Natural killer cell treated with Interleukin-12 subunit alpha and Interleukin-12 subunit beta and Interleukin-15 and Interleukin-18, amount 100 ng/mL, for 72 hours (primary cell): ENCODE measurements around the gene RENBP. TPM values are rescaled to one million over a fixed set of nuclear protein-coding genes. Genes with fewer than 3 reads are reported as not detected.

Source experiments
- ATAC-seq, 2 donors: fragments of 150-1000 bp; cut with Tn5 transposase in 1 of 2; sonication (Bioruptor Pico), chemical (Tn5 transposase) in 1 of 2; 2 replicates each; pipeline ENCODE4 v1.10.0; 2021
- DNase-seq: peaks from one replicate; pipeline ENCODE4 v3.0.0; 2022; ENCODE audit warnings: low spot score
- H3K27ac Mint-ChIP-seq, 2 donors: 1 replicate in 1 of 2; 2 replicates in 1 of 2; pipeline ENCODE4 v1.8.0; 2022; ENCODE audit warnings: mixed read lengths in 2 of 2, mild to moderate bottlenecking in 1 of 2, moderate library complexity in 1 of 2
- H3K27me3 Mint-ChIP-seq, 2 donors: 1 replicate in 1 of 2; 2 replicates in 1 of 2; pipeline ENCODE4 v1.8.0; 2022; ENCODE audit warnings: mixed read lengths in 2 of 2
- H3K36me3 Mint-ChIP-seq: one replicate; pipeline ENCODE4 v1.8.0; 2022; ENCODE audit warnings: mixed read lengths
- H3K4me1 Mint-ChIP-seq, 2 donors: 1 replicate in 1 of 2; 2 replicates in 1 of 2; pipeline ENCODE4 v1.8.0; 2022; ENCODE audit warnings: low read depth in 2 of 2, mixed read lengths in 2 of 2, mild to moderate bottlenecking in 1 of 2
- H3K4me3 Mint-ChIP-seq: one replicate; pipeline ENCODE4 v1.8.0; 2022; ENCODE audit warnings: mixed read lengths
- H3K9me3 Mint-ChIP-seq: 2 replicates; pipeline ENCODE4 v1.8.0; 2022; ENCODE audit warnings: mixed read lengths
- total RNA-seq, 2 donors: library from RNA; stranded (reverse); gene quantifications; one replicate each; pipeline ENCODE4 v1.2.3, GENCODE V29; 2022

RENBP gene
- total RNA-seq, 2 donors from 2014 or later, result 4.8 to 5.4 TPM

DNA sequence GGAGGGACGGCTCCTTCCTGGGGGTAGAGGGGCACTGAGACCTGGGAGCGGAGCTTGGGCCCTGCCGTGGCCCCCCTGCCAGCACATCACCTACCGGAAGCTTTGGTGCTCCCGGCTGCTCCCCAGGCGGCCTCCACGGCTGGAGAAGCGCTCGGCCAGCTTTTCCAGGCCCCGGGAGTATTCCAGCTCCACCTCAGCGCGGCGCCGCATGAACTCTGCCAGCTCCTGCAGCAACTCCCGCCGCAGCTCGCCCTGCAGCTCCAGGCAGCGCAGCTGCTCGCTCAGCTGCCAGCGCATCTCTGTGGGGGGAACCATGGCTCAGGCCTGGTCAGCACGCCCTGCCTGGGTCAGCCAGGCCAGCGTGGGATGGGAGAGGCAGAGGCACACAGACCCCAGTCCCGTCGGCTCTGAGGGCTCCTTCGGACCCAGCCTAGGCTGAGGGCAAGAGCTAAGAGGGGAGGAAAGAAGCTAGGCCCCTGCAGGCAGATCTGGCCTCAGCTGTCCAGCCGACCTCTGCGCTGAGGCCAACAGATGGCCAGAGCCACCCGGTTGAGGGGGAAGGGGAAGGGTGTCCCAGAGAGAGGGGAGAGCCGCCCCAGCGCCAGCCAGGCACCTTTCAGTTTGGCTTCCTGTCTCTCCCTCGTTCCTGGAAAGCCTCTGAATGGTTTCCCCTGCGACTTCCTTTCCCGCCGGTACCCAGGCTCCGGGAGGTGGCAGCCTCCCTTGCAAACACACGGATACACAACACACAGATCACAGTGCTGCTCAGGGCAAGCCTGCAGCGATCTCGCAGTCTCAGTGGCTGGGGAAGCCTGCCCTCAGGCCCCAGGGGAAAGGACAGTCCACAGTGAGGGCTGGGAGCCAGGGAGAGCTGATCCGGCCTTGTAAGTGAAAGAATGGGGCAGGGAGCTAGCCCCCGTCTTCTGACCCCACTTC, 22.7 kb downstream of the RENBP start:
- H3K27me3 Mint-ChIP-seq, result no peaks in the 10 kb centered on the region
- no peaks in the 10 kb centered on the region for H3K9me3 Mint-ChIP-seq
- peaks cover 23 to 31% of the 10 kb centered on the region in 2 donors for H3K4me1 Mint-ChIP-seq
- DNase-seq (no peak), ATAC-seq (peak in 1 of 2 donors; percentile 1)
- peak overlapping the region; percentile 88 for H3K4me3 Mint-ChIP-seq
- peak overlapping the region; percentile 93 to 95 for H3K27ac Mint-ChIP-seq
- H3K36me3 Mint-ChIP-seq, result peaks cover 5% of the 10 kb centered on the region

DNA sequence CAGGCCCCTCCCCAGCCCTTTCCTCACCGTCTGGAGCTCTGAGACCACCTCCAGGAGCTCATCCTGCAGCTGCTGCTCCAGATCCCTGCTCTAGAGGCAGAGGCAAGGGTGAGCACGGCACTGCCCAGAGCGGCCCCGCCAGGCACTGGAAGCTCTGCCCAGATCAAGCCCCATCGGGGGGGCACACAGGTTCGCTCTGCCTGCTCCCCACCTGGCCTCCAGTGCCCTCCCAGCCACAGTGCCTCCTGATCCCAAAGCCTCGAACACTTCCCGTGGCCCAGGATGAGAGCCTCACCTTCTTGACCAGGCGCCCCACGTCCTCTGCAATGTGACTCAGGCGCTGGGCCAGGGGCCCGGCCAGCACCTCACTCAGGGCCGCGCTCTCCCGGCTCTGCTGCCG, 23.4 kb downstream of the RENBP start:
- Mint-ChIP-seq H3K4me1 (peaks cover 26 to 28% of the 10 kb centered on the region in 2 donors), H3K27ac (no peak overlapping the region)

DNA sequence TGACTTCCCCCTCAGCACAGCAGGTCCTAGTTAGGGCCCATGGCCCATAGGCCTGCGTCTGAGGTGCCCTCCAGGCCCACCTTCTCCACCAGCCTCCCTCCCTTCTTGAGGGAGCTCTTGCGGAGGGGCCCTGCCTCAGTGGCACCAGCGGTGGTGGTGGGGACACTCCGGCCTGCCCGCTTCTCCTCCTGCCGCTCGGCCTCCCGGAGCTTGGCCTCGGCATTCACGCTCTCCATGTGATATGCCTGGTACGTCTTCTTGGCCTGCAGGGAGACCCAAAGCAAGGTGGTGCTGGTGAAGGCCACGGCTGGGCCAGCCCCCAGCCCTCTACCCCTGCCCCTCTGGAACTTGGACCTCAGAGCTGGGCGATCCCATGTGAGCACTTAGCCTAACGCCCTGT, 23.9 kb downstream of the RENBP start:
- Mint-ChIP-seq H3K4me3 (no peak overlapping the region), H3K9me3 (no peaks in the 10 kb centered on the region), H3K27me3 (no peaks in the 10 kb centered on the region), H3K36me3 (peaks cover 5% of the 10 kb centered on the region), H3K27ac (no peak overlapping the region), H3K4me1 (peaks cover 25 to 26% of the 10 kb centered on the region in 2 donors)
- ATAC-seq, result no peak
- DNase-seq, result no peak

More for the DNA sequence above, 23.4 kb downstream of the RENBP start:
- H3K27me3 Mint-ChIP-seq, result no peaks in the 10 kb centered on the region
- ATAC-seq (no peak), DNase-seq (no peak)
- no peak overlapping the region for H3K4me3 Mint-ChIP-seq
- peaks cover 5% of the 10 kb centered on the region for H3K36me3 Mint-ChIP-seq
- H3K9me3 Mint-ChIP-seq, result no peaks in the 10 kb centered on the region

DNA sequence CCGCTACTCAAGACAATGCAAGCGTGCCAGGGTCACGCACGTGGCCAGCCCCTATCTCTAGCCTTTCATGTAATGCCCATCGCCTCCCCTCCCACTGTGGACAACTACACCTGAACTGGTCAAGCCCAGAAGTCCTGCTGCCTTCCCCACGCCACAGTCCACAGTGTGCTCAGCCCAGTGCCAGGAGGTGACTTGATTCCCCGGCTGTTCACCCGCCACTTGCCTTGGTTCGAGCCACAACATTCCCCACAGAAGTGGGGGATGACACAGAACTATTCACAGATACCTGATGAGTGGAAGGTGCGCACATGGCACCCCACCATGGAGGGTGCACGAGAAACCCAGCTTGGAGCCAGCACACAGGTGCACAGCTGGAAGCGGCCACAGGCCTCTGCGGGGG, 25.2 kb downstream of the RENBP start:
- H3K36me3 Mint-ChIP-seq, result peaks cover 5% of the 10 kb centered on the region
- H3K4me3 Mint-ChIP-seq, result no peak overlapping the region
- H3K27me3 Mint-ChIP-seq, result no peaks in the 10 kb centered on the region
- peaks cover 14% of the 10 kb centered on the region in 2 donors for H3K4me1 Mint-ChIP-seq
- DNase-seq (no peak), ATAC-seq (no peak)
- H3K27ac Mint-ChIP-seq, result no peak overlapping the region
- no peaks in the 10 kb centered on the region for H3K9me3 Mint-ChIP-seq

DNA sequence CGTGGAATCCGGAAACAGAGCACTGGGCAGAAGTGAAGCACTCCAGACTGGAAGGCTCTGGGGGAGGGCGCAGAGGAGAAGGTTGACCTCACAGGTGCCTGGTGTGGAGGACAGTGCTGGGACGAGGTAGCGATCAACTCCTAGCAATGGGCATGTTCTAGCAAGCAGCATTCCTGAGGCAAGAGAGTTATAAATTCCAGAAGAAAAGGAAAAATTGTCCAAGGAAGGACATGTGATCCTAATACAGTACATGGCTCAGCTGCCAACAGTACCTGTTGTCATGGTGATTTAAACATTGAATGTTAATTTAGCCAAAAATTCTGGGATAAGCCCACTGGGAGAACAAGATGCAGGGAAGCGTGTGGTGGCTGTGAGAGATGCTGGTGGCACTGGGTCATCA, 26.6 kb downstream of the RENBP start:
- Mint-ChIP-seq H3K36me3 (peaks cover 5% of the 10 kb centered on the region), H3K4me1 (peaks cover 8 to 12% of the 10 kb centered on the region in 2 donors), H3K27ac (no peak overlapping the region), H3K4me3 (no peak overlapping the region), H3K27me3 (no peaks in the 10 kb centered on the region), H3K9me3 (no peaks in the 10 kb centered on the region)
- DNase-seq (no peak), ATAC-seq (no peak)

DNA sequence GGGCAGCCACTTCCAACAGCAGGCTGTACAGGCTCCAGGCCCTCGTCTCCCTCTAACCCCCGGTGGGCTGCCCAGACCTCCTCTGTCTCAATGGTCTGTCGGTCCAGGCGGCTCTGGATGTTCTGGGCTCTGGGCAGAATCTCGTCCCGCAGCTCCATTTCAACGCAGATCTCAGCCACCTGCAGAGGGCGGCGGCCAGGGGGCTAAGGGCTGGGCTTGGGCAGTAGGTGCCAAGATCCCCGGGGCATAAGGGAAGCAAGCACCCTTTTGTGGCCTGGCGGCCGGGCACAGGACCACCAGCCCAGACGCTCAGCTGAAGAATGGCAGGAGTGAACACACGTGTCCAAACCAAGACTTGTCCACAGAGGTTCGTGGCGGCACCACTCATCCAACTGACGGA, 30.7 kb downstream of the RENBP start:
- ATAC-seq, result no peak
- Mint-ChIP-seq H3K4me3 (no peak overlapping the region), H3K9me3 (no peaks in the 10 kb centered on the region), H3K4me1 (peaks cover 5 to 8% of the 10 kb centered on the region in 2 donors), H3K27me3 (no peaks in the 10 kb centered on the region), H3K27ac (no peak overlapping the region), H3K36me3 (peaks cover 9% of the 10 kb centered on the region)
- peak; percentile 50 for DNase-seq

DNA sequence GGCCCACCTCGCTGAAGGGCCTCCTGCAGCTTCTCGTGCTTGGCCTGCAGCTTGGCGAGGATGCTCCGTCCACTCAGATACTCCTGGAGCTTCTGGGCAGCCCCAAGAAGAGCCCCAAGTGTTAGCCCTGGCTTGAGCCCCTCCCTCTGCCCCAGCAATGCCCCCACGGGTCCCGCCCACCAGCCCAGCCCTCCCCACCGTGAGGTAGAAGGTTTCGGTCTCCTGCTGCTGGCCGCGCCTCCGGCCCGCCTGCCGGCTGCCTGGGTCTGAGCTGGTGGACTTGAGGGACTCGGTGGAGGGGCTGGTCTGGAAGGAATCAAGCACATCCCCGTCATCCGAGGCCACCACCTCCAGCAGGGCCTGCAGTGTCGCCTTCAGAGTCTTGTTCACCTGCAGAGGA, 31.2 kb downstream of the RENBP start:
- peaks cover 5 to 8% of the 10 kb centered on the region in 2 donors for H3K4me1 Mint-ChIP-seq
- H3K36me3 Mint-ChIP-seq, result peaks cover 9% of the 10 kb centered on the region
- no peak for ATAC-seq
- DNase-seq, result peak; percentile 42
- H3K27me3 Mint-ChIP-seq, result no peaks in the 10 kb centered on the region
- H3K4me3 Mint-ChIP-seq, result no peak overlapping the region
- no peak overlapping the region for H3K27ac Mint-ChIP-seq
- no peaks in the 10 kb centered on the region for H3K9me3 Mint-ChIP-seq

DNA sequence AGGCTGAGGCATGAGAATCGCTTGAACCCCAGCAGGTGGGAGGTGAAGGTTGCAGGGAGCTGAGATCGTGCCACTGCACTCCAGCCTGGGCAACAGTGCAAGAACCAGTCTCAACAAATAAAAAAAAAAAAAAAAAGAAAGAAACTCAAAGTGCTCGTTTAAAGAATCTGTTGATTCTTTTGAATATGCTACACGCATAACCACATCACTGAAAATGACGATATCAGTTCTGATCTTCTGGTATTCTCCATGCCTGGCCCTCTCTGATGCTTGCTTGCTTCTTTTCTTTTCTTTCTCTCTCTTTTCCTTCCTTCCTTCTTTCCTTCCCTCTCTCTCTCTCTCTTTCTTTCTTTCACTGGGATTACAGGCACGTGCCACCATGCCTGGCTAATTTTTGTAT, 32.6 kb downstream of the RENBP start:
- DNase-seq (no peak), ATAC-seq (no peak)
- Mint-ChIP-seq H3K27ac (peak overlapping the region in 1 of 2 donors; percentile 66), H3K27me3 (no peaks in the 10 kb centered on the region), H3K36me3 (peaks cover 4% of the 10 kb centered on the region), H3K4me1 (peaks cover 5 to 8% of the 10 kb centered on the region in 2 donors), H3K9me3 (no peaks in the 10 kb centered on the region), H3K4me3 (no peak overlapping the region)

DNA sequence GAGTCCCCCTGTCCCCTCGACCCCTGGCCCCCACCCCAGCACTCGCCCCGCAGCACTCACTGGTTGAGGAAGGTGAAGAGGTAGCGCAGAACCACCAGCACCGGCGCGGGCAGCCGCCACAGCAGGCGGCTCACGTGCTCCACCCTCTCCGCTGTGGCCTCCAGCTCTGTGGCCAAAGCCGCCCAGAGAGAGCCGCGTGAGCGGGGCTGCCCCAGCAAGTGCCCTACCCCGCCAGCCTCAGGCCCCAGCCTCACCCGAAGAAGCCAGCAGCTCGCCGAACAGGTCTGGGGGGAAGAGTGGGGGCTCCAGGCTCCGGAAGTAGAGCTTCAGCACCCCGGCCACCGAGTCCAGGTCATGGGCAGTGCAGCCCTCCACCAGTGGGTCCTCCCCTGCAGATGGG, 34.0 kb downstream of the RENBP start:
- H3K27me3 Mint-ChIP-seq, result no peaks in the 10 kb centered on the region
- H3K4me3 Mint-ChIP-seq, result no peak overlapping the region
- no peak for ATAC-seq
- no peaks in the 10 kb centered on the region for H3K9me3 Mint-ChIP-seq
- peak; percentile 59 for DNase-seq
- H3K36me3 Mint-ChIP-seq, result peaks cover 4% of the 10 kb centered on the region
- peaks cover 10 to 17% of the 10 kb centered on the region in 2 donors for H3K4me1 Mint-ChIP-seq
- no peak overlapping the region for H3K27ac Mint-ChIP-seq

DNA sequence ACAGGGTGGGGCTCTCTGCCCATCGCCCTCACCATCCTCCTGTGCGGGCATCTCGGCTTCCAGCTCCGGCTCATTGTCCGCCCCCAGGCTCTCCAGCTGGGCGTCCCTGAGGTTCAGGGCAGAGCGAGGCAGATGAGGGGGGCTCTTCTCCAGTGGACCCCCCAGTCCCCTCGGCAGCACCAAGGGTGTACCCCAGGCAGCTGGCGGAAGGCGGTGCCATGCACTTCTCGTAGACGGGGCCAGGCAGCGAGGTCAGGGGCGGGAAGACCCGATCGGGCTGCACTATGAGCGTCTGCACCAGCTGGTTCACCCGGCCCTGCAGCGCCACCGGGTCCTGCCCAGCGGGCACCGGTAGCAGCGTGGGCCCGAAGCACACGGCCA, 34.5 kb downstream of the RENBP start:
- Mint-ChIP-seq H3K4me3 (no peak overlapping the region), H3K27ac (no peak overlapping the region), H3K4me1 (peaks cover 10 to 17% of the 10 kb centered on the region in 2 donors), H3K36me3 (peaks cover 4% of the 10 kb centered on the region), H3K27me3 (no peaks in the 10 kb centered on the region), H3K9me3 (no peaks in the 10 kb centered on the region)
- ATAC-seq (no peak), DNase-seq (peak; percentile 47)

DNA sequence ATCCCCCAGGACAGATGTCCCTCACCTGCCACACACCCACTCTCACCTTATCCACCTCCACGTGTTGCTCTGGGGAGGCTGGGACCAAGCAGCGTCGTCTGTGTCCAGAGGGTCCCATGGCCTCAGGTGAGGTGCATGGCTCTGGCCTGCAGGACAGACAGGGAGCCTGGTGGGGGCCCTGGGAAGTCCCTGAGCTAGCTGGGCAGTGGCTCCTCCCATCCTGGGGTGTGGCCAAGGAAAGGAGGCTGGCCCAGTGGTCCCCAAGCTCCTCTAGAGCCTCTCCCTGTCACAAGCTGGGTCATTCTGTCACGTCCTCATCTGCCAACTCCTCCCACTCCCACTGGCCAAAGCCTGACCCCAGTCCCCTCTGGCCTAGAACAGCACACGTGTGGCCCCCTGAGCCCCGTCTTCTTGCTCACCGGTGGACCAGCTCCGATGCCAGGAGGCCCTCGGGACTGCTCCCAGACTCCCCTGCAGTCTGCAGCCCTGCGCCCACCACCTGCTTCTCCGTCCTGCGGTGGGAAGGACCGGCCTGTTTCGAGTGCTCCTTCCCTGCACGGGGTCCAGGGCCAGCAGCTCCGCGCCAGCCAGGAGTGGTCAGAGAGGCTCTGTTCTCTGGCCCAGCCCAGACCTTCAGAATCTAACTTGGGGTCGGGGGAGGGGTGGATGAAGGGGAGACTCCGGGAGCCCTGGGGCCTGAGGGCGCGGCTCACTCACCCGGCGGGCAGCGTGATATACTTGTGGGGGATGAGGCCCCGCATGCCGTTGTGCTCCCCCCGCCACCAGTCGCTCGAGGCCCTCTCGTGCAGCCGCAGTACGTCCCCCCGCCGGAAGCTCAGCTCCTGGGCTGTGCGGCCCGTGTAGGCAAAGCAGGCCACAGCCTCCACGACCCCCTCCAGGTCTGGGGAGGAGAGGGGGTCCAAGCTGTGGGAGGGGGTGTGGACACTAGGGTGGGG, 35.1 kb downstream of the RENBP start:
- Mint-ChIP-seq H3K27ac (no peak overlapping the region), H3K27me3 (no peaks in the 10 kb centered on the region), H3K4me3 (no peak overlapping the region), H3K36me3 (peaks cover 4% of the 10 kb centered on the region), H3K9me3 (no peaks in the 10 kb centered on the region), H3K4me1 (peaks cover 10 to 20% of the 10 kb centered on the region in 2 donors)
- peak in 1 of 2 donors; percentile 54 for ATAC-seq
- peak; percentile 57 for DNase-seq

DNA sequence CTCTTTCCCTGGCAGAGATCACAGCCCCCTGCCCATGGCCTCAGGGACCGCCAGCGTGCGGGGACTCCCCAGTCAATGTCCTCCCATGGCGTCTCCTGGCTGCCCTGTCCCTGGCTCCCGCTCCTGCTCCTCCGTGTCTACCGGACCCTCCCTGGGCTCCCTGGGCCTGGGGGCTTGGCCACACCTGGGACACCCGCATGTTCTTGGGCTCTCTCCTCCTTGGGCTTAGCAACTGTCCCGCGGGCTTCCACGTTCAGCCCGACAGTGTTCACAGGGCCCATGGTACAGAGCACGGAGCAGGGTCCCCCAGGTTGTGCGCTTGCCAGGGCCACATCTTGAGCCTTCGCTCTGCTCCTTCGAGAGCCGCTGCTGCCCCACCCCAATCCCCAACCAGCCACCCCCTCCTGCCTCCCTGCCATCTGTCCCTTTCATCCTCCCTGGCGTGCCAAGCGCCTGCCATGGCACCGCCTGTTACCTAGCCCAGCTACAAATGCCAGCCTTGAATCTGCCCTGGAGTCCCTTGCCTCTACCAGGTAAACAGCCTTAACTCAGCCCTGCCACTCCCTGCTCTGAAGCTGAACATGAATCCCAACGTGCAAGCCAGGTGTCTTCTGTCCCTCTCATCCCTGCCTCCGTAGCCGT, 36.1 kb downstream of the RENBP start:
- H3K4me3 Mint-ChIP-seq, result no peak overlapping the region
- H3K27ac Mint-ChIP-seq, result no peak overlapping the region
- peaks cover 16 to 27% of the 10 kb centered on the region in 2 donors for H3K4me1 Mint-ChIP-seq
- peak; percentile 49 for DNase-seq
- peaks cover 4% of the 10 kb centered on the region for H3K36me3 Mint-ChIP-seq
- no peak for ATAC-seq
- peaks cover 0 to 3% of the 10 kb centered on the region in 2 donors for H3K27me3 Mint-ChIP-seq
- no peaks in the 10 kb centered on the region for H3K9me3 Mint-ChIP-seq

DNA sequence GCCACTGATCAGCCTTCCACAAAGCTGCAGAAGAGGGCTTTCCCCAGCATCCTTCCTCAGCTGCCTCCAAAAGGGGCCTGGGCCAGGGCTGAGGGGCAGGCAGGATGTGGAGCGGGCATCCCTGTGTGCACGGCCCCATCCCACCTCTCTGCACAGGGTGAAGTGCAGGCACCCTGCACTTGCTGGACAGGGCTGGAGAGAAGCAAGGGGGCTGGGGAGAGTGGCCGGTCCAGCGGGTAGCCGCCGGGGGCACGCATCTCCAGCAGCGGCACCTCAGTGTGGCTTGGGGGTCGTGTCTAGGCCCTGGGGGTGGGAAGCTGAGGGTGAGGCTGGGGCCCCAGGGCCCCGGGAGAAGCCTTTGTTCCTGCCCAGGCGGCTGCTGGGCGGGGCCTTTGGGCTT, 37.0 kb downstream of the RENBP start:
- H3K9me3 Mint-ChIP-seq, result no peaks in the 10 kb centered on the region
- no peak overlapping the region for H3K27ac Mint-ChIP-seq
- DNase-seq, result peak; percentile 40
- peaks cover 0 to 3% of the 10 kb centered on the region in 2 donors for H3K27me3 Mint-ChIP-seq
- peaks cover 21 to 31% of the 10 kb centered on the region in 2 donors for H3K4me1 Mint-ChIP-seq
- no peak overlapping the region for H3K4me3 Mint-ChIP-seq
- peaks cover 4% of the 10 kb centered on the region for H3K36me3 Mint-ChIP-seq
- no peak for ATAC-seq
